Hepatocyte (in vitro differentiated cells): Measurements from ENCODE around the gene PRKG1. TPM values are rescaled to one million over a fixed set of nuclear protein-coding genes. Genes with fewer than 3 reads are reported as not detected.

Experiments used
- DNase-seq: peaks from one replicate; pipeline ENCODE4 v3.0.0-alpha.2; 2016; ENCODE audit warnings: low spot score
- H2AFZ ChIP-seq: fragments of 200-600 bp; sonication (generic); 2 replicates; pipeline ENCODE4 v1.6.0; 2016; ENCODE audit warnings: antibody characterized with exemption, mild to moderate bottlenecking
- H3K27ac ChIP-seq: fragments of 200-600 bp; sonication (generic); 2 replicates; pipeline ENCODE4 v1.5.1; 2016; ENCODE audit warnings: mild to moderate bottlenecking
- H3K27me3 ChIP-seq: fragments of 200-600 bp; sonication (generic); 2 replicates; pipeline ENCODE4 v1.6.1; 2016
- H3K36me3 ChIP-seq: fragments of 200-600 bp; sonication (generic); replicated peaks from 2 replicates; pipeline ENCODE4 v1.5.1; 2016; ENCODE audit warnings: low read depth; ENCODE audit not compliant: insufficient read depth
- H3K4me1 ChIP-seq: fragments of 200-600 bp; sonication (generic); 2 replicates; pipeline ENCODE4 v1.5.1; 2016; ENCODE audit warnings: mild to moderate bottlenecking, moderate library complexity; ENCODE audit not compliant: insufficient read depth
- H3K4me2 ChIP-seq: fragments of 200-600 bp; sonication (generic); 2 replicates; pipeline ENCODE4 v1.6.0; 2016
- H3K4me3 ChIP-seq: fragments of 200-600 bp; sonication (generic); 2 replicates; pipeline ENCODE4 v1.5.1; 2016; ENCODE audit warnings: mild to moderate bottlenecking
- H3K79me2 ChIP-seq: fragments of 200-600 bp; sonication (generic); 2 replicates; pipeline ENCODE4 v1.6.0; 2017; ENCODE audit warnings: mild to moderate bottlenecking
- H3K9me2 ChIP-seq: fragments of 200-600 bp; sonication (generic); replicated peaks from 2 replicates; pipeline ENCODE4 v1.6.0; 2017; ENCODE audit warnings: mild to moderate bottlenecking; ENCODE audit not compliant: insufficient read depth
- H3K9me3 ChIP-seq: fragments of 200-600 bp; sonication (generic); 2 replicates; pipeline ENCODE4 v1.5.1; 2016; ENCODE audit warnings: low read depth, mild to moderate bottlenecking
- H4K20me1 ChIP-seq: fragments of 200-600 bp; sonication (generic); 2 replicates; pipeline ENCODE4 v1.6.0; 2016; ENCODE audit warnings: mild to moderate bottlenecking; ENCODE audit not compliant: insufficient read depth, poor library complexity, severe bottlenecking
- EZH2 ChIP-seq: fragments of 200-600 bp; sonication (generic); IDR thresholded peaks from 2 replicates; pipeline ENCODE4 v1.6.1; 2016; ENCODE audit warnings: antibody characterized with exemption, mild to moderate bottlenecking, borderline replicate concordance
- EZH2phosphoT487 ChIP-seq: fragments of 200-600 bp; sonication (generic); IDR thresholded peaks from one replicate; pipeline ENCODE4 v1.6.1; 2018; ENCODE audit warnings: antibody characterized with exemption, mild to moderate bottlenecking, low read depth, moderate library complexity; ENCODE audit not compliant: unreplicated experiment, severe bottlenecking
- WGBS: methylation state at CpG from one replicate; pipeline ENCODE4 v1.1.6; 2016; ENCODE audit warnings: low lambda C conversion rate; ENCODE audit errors: missing lambda C conversion rate; 5-methylcytosine and 5-hydroxymethylcytosine counted together
- polyA plus RNA-seq: library from polyadenylated mRNA; unstranded; fragments of >200 nt; fragmentation: Nextera tagmentation; extraction: Ambion mirVana; gene quantifications from 2 replicates; pipeline ENCODE4 v1.2.1, GENCODE V29; 2016
- total RNA-seq: library from RNA; depleted of rRNA; stranded (reverse); fragments of >200 nt; gene quantifications from 2 replicates; pipeline ENCODE4 v1.2.3, GENCODE V29; 2014
- TF ChIP-seq, protein P1 (sequence below): fragments of 200-600 bp; sonication (generic); IDR thresholded peaks from 2 replicates; pipeline ENCODE4 v1.5.1; 2016; ENCODE audit warnings: antibody characterized with exemption, mild to moderate bottlenecking; ENCODE audit not compliant: poor library complexity

Gene PRKG1
- total and polyA plus RNA-seq, 2 experiments from 2014 or later, result 4.0 to 8.1 TPM

DNA sequence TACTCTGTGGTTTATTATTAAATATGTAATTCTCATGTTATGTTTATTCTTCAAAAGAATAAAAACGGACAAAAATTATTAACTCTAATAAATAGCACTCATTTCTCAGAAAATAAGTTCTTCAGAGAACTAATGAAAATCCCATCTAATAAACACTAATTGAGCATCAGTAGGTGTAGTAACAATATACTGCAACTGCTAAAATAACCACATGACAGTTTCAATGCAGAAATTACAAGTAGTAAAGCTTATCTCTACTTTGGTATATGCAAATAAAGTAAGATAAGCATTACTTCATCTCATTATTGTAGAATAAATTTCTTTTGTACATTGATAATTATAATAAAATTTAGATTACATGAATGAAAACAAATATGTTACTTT, 1183.4 kb downstream of the PRKG1 start:
- Histone ChIP-seq H3K79me2 (no peaks in the 10 kb centered on the region), H2AFZ (no peak overlapping the region), H3K4me3 (no peak overlapping the region), H3K4me2 (no peak overlapping the region), H3K9me3 (no peaks in the 10 kb centered on the region), H3K27ac (no peak overlapping the region), H3K27me3 (no peaks in the 10 kb centered on the region), H3K4me1 (no peaks in the 10 kb centered on the region), H3K36me3 (no peaks in the 10 kb centered on the region), H4K20me1 (no peaks in the 10 kb centered on the region), H3K9me2 (no peaks in the 10 kb centered on the region)
- WGBS, result 83% methylated on average over 1 of the region's 1 CpG
- TF ChIP-seq, protein P1, sequence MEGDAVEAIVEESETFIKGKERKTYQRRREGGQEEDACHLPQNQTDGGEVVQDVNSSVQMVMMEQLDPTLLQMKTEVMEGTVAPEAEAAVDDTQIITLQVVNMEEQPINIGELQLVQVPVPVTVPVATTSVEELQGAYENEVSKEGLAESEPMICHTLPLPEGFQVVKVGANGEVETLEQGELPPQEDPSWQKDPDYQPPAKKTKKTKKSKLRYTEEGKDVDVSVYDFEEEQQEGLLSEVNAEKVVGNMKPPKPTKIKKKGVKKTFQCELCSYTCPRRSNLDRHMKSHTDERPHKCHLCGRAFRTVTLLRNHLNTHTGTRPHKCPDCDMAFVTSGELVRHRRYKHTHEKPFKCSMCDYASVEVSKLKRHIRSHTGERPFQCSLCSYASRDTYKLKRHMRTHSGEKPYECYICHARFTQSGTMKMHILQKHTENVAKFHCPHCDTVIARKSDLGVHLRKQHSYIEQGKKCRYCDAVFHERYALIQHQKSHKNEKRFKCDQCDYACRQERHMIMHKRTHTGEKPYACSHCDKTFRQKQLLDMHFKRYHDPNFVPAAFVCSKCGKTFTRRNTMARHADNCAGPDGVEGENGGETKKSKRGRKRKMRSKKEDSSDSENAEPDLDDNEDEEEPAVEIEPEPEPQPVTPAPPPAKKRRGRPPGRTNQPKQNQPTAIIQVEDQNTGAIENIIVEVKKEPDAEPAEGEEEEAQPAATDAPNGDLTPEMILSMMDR, result no peak
- TF ChIP-seq EZH2 (no peak), EZH2phosphoT487 (no peak)
- no peak for DNase-seq

DNA sequence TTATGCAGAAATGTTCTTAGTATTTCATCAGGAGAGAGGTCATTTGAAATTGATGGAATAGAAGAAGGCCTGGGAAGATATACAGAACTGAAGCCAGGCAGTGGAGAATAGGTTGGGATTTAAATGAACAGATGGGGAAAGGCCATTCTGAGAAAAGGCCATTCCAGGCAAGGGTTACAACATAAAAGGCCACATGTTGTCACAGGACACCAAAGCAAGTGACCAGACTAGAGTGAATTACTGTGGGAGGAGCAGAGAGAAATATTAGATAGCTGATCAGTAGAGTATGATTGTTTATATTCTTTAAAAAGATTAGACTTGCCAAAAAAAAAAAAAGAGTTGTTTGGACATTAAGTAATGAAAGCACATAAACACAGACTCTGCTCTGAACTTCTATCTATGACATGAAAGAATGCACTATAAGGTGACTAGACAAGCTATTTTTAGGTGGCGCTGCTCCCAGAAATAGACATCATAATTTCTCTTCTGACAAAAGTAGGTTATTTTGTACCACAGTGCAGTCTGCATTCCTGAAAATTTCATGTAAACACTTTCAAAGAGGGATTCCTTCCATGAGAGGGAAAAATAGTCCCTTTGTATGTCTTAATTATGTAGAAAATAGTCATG, 1184.6 kb downstream of the PRKG1 start:
- Histone ChIP-seq H2AFZ (no peak overlapping the region), H3K27ac (no peak overlapping the region), H3K4me1 (no peaks in the 10 kb centered on the region), H3K27me3 (no peaks in the 10 kb centered on the region), H3K36me3 (no peaks in the 10 kb centered on the region), H3K9me2 (no peaks in the 10 kb centered on the region), H4K20me1 (no peaks in the 10 kb centered on the region), H3K79me2 (no peaks in the 10 kb centered on the region), H3K9me3 (no peaks in the 10 kb centered on the region), H3K4me2 (no peak overlapping the region), H3K4me3 (no peak overlapping the region)
- DNase-seq, result no peak
- TF ChIP-seq, protein P1, result no peak
- TF ChIP-seq EZH2 (no peak), EZH2phosphoT487 (no peak)
- 88% methylated on average over 1 of the region's 1 CpG for WGBS

DNA sequence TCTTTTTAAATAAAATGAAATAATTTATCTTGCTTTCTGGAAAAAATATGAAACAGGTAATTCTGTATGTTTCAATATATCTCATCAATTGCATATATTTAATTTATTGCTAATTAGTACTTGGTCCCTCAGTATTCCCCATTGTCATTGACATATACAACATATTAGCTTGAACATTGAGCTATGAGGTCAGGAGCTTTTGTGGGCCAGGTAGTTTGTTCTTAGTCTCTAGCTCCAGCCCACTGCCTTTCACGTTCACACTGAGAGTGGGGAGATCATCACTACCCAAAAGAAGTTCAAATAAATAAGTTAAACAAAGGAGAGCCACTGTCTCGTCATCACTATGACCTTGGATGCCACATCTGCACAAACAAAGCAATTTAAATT, 1185.1 kb downstream of the PRKG1 start:
- H3K4me2 ChIP-seq, result no peak overlapping the region
- H4K20me1 ChIP-seq, result no peaks in the 10 kb centered on the region
- no peak overlapping the region for H3K27ac ChIP-seq
- DNase-seq, result no peak
- H3K9me2 ChIP-seq, result no peaks in the 10 kb centered on the region
- no peaks in the 10 kb centered on the region for H3K9me3 ChIP-seq
- H3K4me1 ChIP-seq, result no peaks in the 10 kb centered on the region
- TF ChIP-seq EZH2 (no peak), EZH2phosphoT487 (no peak)
- TF ChIP-seq, protein P1, result no peak
- H3K36me3 ChIP-seq, result no peaks in the 10 kb centered on the region
- no peak overlapping the region for H2AFZ ChIP-seq
- no peaks in the 10 kb centered on the region for H3K27me3 ChIP-seq
- H3K4me3 ChIP-seq, result no peak overlapping the region
- no peaks in the 10 kb centered on the region for H3K79me2 ChIP-seq
- 73% methylated on average over 2 of the region's 2 CpGs for WGBS

DNA sequence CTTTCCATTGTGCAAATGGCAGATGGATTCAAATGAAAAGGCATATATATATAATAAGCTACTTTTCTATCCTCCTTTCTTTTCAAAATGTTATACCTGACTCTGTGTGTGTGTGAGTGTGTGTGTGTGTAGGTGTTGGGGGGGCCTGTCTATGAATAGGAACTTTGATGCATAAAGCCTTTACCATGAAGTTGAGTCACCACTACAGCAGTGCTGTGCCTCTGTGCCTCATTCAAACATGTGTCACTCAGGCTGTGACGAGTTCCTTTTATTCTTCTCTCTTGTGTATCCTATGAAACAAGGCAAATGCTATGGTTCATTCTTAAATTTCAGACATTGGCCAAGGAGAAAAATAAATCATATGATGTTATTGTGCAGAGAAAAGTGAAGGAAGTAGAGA, 1187.1 kb downstream of the PRKG1 start:
- Histone ChIP-seq H3K79me2 (no peaks in the 10 kb centered on the region), H3K27ac (no peak overlapping the region), H3K4me2 (no peak overlapping the region), H3K4me1 (no peaks in the 10 kb centered on the region), H3K9me3 (no peaks in the 10 kb centered on the region), H3K36me3 (no peaks in the 10 kb centered on the region), H3K27me3 (no peaks in the 10 kb centered on the region), H3K4me3 (no peak overlapping the region), H3K9me2 (no peaks in the 10 kb centered on the region), H4K20me1 (no peaks in the 10 kb centered on the region), H2AFZ (no peak overlapping the region)
- DNase-seq, result no peak
- TF ChIP-seq EZH2phosphoT487 (no peak), EZH2 (no peak)
- TF ChIP-seq, protein P1, result no peak
- 91% methylated on average over 1 of the region's 1 CpG for WGBS
